ENCODE measurements around the gene RRP1B.

RRP1B gene

DNA sequence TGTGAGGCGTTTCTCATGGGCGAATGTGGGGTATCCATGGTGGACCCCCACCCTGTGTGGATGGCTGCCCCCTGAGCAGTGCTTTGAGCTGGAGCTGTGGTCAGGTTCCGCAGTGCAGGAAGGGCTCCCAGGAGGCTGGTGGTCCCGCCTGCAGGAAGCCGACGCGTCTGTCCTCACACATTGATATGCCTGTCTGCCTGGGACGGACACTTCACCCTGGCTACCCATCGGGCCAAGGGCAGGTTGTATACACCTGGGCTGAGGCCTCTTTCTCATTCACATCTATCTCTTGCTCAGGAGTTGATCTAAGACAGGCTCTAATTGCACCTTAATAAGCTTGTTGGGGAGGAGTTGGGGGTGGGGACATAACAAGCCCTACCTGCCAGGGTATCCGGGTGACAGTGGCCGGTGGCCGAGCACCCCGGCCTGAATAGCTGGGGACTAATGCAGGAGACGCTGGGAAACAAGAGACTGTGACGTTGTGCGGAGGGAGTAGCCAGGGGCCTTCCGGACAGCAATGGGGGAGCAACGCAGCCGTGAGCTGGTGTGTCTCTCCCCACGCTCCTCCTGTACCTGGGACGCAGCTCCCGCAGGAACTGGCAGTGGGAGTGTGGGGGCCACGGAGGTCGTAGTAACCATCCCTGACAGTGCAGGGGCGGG lies 81.3 kb downstream of the RRP1B start:
- DNase-seq (ENCODE audit: low read depth): no peak
- H3K4me3 ChIP-seq (ENCODE audit: low read length): no peak overlapping the region
- TF ChIP-seq CTCF (conservative IDR thresholded peaks at IDR 0.05; ENCODE audit: low read depth, low read length): no peak

DNA sequence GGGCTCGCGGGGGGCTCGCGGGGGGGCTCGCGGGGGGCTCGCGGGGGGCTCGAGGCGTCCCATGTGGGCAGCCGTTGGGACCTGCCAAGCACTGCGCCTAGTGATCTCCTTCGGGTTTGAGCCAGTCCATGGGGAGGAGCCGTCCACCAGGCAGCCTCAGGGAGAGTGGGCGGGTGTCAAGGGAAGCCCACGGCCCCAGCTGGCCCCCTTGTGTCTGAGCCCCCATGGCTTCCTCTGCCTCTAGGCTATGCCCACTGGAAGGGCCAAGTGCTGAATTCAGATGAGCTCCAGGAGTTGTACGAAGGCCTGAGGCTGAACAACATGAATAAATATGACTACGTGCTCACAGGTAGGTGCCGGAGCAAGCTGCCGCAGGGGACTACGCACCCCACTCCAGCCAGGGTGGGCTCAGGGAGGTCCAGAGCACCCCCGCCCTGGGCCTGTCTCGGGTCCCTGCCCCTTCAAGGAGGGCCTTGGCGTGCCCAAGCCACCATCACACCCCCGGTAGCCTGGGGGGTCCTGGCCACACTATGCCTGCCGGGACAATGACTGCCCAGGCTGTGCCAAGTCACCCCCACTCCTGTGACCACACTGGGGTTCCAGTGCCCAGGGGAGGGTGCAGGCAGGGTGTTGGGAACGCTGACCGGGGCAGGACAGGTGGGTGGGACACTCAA lies 82.2 kb downstream of the RRP1B start:
- no peak overlapping the region for H3K4me3 ChIP-seq (ENCODE audit: low read length)
- no peak for DNase-seq (ENCODE audit: low read depth)
- no peak for TF ChIP-seq CTCF (conservative IDR thresholded peaks at IDR 0.05; ENCODE audit: low read depth, low read length)

DNA sequence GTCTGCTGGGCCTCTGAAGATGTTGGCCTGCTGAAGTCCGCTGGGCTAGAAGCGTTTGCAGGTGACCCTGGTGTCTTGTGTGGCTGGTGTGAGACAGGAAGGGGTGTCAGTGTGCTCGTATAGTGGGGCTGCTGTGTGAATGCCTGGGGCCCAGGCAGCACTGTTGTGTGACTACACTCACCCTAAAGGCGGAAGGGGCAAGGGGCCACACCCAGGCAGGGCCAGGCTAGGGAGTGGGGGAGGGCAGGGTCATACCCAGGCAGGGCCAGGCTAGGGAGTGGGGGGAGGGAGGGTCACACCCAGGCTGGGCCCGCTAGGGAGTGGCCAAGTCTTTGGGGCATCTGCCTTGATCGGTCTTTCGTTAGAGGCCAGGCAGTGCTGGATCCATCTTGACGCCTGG lies 84.6 kb downstream of the RRP1B start:
- TF ChIP-seq CTCF (conservative IDR thresholded peaks at IDR 0.05; ENCODE audit: low read depth, low read length): no peak
- H3K4me3 ChIP-seq (ENCODE audit: low read length): no peak overlapping the region
- no peak for DNase-seq (ENCODE audit: low read depth)

- DNase-seq (ENCODE audit: low read depth): no peak
- no peak overlapping the region for H3K4me3 ChIP-seq (ENCODE audit: low read length)
- TF ChIP-seq CTCF (conservative IDR thresholded peaks at IDR 0.05; ENCODE audit: low read depth, low read length): no peak
Measured at GRCh38 chr21:43744725-43745124, 85.4 kb downstream of the RRP1B start.

Measured in retinal pigment epithelial cell (primary cell).